Cardiac muscle cell (in vitro differentiated cells and primary cell): ENCODE data around the gene GATAD2B. TPM values are rescaled to one million over a fixed set of nuclear protein-coding genes. Genes with fewer than 3 reads are reported as not detected.

Experiments
- DNase-seq, 2 donors: peaks; one replicate each; pipeline versions ENCODE4 v3.0.0 to v3.0.0-alpha.2; 2010 to 2017; ENCODE audit warnings: low read depth in 1 of 2, low spot score in 1 of 2
- H3K27ac ChIP-seq: fragments of 200-600 bp; sonication (generic); 2 replicates; pipeline ENCODE4 v1.5.1; 2016
- H3K27me3 ChIP-seq: fragments of 200-600 bp; sonication (generic); 2 replicates; pipeline ENCODE4 v1.6.0; 2016; ENCODE audit warnings: control low read depth
- H3K36me3 ChIP-seq: fragments of 200-600 bp; sonication (generic); 2 replicates; pipeline ENCODE4 v1.5.1; 2016; ENCODE audit warnings: control low read depth
- H3K4me1 ChIP-seq: fragments of 200-600 bp; sonication (generic); 2 replicates; pipeline ENCODE4 v1.8.1; 2017; ENCODE audit warnings: low read depth, mild to moderate bottlenecking, mixed run types
- H3K4me3 ChIP-seq: fragments of 200-600 bp; sonication (generic); 2 replicates; pipeline ENCODE4 v1.5.1; 2016; ENCODE audit warnings: mild to moderate bottlenecking
- H3K9me3 ChIP-seq: fragments of 200-600 bp; sonication (generic); 2 replicates; pipeline ENCODE4 v1.5.1; 2017; ENCODE audit warnings: low read depth, mild to moderate bottlenecking, control low read depth
- polyA plus RNA-seq: library from polyadenylated mRNA; unstranded; fragments of >200 nt; fragmentation: Nextera tagmentation; extraction: Ambion mirVana; gene quantifications from 2 replicates; pipeline ENCODE4 v1.2.1, GENCODE V29; 2016
- total RNA-seq: library from RNA; depleted of rRNA; stranded (reverse); fragments of >200 nt; gene quantifications from 2 replicates; pipeline ENCODE4 v1.2.3, GENCODE V29; 2016
- TF ChIP-seq, protein P1 (sequence below): IDR thresholded peaks from 2 replicates; pipeline ENCODE4 v1.5.1; 2012; ENCODE audit warnings: low read depth, mild to moderate bottlenecking, low read length

Gene GATAD2B
- total and polyA plus RNA-seq, 2 experiments from 2014 or later, result 8.1 to 19.6 TPM

DNA sequence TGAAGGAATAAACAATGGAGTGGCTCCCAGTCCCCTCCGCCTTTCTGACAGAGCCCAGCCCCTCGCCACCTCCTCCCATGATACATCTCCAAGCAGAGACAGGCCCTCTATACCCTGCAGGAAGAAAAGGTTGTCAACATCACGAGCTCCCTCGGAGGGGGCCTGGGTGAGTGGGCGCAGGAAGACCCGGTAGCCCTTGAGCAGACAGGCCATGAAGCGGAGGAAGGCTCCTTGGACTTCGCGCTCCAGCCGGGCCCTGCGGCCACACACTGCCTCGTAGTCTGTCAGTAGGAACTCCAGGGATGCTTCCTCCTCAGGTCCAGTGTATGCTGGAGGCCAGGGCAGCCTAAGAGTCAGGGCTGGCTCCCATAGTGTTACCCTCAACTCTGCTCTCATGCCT lies 16.7 kb upstream of the GATAD2B start:
- Histone ChIP-seq H3K9me3 (no peaks in the 10 kb centered on the region), H3K36me3 (peaks cover 40% of the 10 kb centered on the region), H3K4me1 (no peaks in the 10 kb centered on the region), H3K4me3 (no peak overlapping the region), H3K27ac (no peak overlapping the region), H3K27me3 (no peaks in the 10 kb centered on the region)
- no peak for DNase-seq
- TF ChIP-seq, protein P1, sequence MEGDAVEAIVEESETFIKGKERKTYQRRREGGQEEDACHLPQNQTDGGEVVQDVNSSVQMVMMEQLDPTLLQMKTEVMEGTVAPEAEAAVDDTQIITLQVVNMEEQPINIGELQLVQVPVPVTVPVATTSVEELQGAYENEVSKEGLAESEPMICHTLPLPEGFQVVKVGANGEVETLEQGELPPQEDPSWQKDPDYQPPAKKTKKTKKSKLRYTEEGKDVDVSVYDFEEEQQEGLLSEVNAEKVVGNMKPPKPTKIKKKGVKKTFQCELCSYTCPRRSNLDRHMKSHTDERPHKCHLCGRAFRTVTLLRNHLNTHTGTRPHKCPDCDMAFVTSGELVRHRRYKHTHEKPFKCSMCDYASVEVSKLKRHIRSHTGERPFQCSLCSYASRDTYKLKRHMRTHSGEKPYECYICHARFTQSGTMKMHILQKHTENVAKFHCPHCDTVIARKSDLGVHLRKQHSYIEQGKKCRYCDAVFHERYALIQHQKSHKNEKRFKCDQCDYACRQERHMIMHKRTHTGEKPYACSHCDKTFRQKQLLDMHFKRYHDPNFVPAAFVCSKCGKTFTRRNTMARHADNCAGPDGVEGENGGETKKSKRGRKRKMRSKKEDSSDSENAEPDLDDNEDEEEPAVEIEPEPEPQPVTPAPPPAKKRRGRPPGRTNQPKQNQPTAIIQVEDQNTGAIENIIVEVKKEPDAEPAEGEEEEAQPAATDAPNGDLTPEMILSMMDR, result no peak

- H3K27ac ChIP-seq, result no peak overlapping the region
- no peaks in the 10 kb centered on the region for H3K27me3 ChIP-seq
- TF ChIP-seq, protein P1, result no peak
- DNase-seq, result no peak
- H3K4me3 ChIP-seq, result no peak overlapping the region
- no peaks in the 10 kb centered on the region for H3K4me1 ChIP-seq
- H3K9me3 ChIP-seq, result no peaks in the 10 kb centered on the region
- H3K36me3 ChIP-seq, result peaks cover 44% of the 10 kb centered on the region
Observed at GRCh38 chr1:153938996-153939395, 16.2 kb upstream of the GATAD2B start.

- Histone ChIP-seq H3K4me3 (no peak overlapping the region), H3K36me3 (peaks cover 45% of the 10 kb centered on the region), H3K4me1 (no peaks in the 10 kb centered on the region), H3K9me3 (no peaks in the 10 kb centered on the region), H3K27ac (no peak overlapping the region), H3K27me3 (no peaks in the 10 kb centered on the region)
- DNase-seq, result no peak
- TF ChIP-seq, protein P1, result no peak
Observed at GRCh38 chr1:153937331-153937730, 14.6 kb upstream of the GATAD2B start.

DNA sequence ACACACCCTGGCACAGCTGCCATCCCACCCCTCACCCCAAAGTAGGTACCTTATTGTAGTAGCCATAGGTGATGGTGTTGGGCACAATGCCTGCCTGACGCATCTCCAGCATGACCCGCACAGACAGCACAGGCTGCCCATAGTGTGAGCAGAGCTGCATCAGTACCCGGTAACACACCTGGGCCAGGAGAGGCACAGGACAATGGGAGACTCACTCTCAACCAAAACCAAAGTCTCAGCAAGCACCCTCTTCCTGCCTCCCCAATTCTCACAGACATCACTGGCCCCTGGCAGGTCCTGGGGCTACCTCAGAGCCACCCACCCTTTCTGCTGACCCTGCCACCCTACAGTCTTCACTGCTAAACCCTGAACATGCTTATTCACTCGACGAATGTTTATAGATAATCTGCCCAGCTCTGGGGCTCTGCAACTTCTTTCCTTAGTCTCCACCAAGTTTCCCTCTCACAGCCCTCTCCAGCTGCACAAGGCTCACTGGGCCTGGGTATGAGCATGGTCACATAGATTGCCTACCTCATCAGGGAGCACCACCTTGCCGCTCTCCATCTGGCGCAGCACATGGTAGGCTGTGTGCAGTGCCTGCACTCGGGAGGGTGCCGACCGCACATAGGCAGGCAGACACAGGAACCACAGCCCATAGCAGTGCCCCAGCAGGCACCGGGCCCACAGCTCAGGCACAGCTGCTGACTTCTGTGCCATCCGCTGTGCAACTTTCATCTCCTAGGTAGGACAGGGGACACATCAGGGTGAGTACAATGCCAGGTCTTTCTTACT lies 13.4 kb upstream of the GATAD2B start:
- H3K36me3 ChIP-seq, result peaks cover 43% of the 10 kb centered on the region
- TF ChIP-seq, protein P1, result no peak

GRCh38 chr1:153934746-153935145 lies 12.0 kb upstream of the GATAD2B start:
- H3K27ac ChIP-seq, result no peak overlapping the region
- peaks cover 43% of the 10 kb centered on the region for H3K36me3 ChIP-seq
- TF ChIP-seq, protein P1, result no peak
- H3K4me3 ChIP-seq, result no peak overlapping the region
- no peaks in the 10 kb centered on the region for H3K27me3 ChIP-seq
- no peaks in the 10 kb centered on the region for H3K4me1 ChIP-seq
- no peaks in the 10 kb centered on the region for H3K9me3 ChIP-seq
- DNase-seq, result no peak

More for the DNA sequence above, 13.4 kb upstream of the GATAD2B start:
- no peaks in the 10 kb centered on the region for H3K27me3 ChIP-seq
- no peak overlapping the region for H3K4me3 ChIP-seq
- no peaks in the 10 kb centered on the region for H3K9me3 ChIP-seq
- H3K4me1 ChIP-seq, result no peaks in the 10 kb centered on the region
- no peak for DNase-seq
- no peak overlapping the region for H3K27ac ChIP-seq
